ENCODE data around the gene JUN.

GRCh38 chr1:58778385-58779000, 5.4 kb downstream of the JUN start:
- TF ChIP-seq ZXDB (tag by site-specific recombination; IDR thresholded peaks at IDR 0.05) (no peak), REST (tag by site-specific recombination; IDR thresholded peaks at IDR 0.05) (no peak), CTCF (tag by site-specific recombination; IDR thresholded peaks at IDR 0.05) (no peak), ZEB2 (tag by site-specific recombination; IDR thresholded peaks at IDR 0.05) (no peak)
